H9 (cell line): Measurements from ENCODE around the gene SLC47A2. TPM values are rescaled to one million over a fixed set of nuclear protein-coding genes. Genes with fewer than 3 reads are reported as not detected.

ENCODE experiments used
- DNase-seq: peaks from one replicate; pipeline ENCODE4 v3.0.0-alpha.2; 2017
- H2AFZ ChIP-seq: one replicate; pipeline ENCODE4 v1.6.1; 2013; ENCODE audit warnings: mild to moderate bottlenecking, low read length, control low read depth, moderate library complexity
- H2AK5ac ChIP-seq: 2 replicates; pipeline ENCODE4 v1.6.1; 2013; ENCODE audit warnings: low read length, control low read depth, mixed read lengths; ENCODE audit not compliant: insufficient read length
- H2BK120ac ChIP-seq: one replicate; pipeline ENCODE4 v1.6.1; 2013; ENCODE audit warnings: low read depth, mild to moderate bottlenecking, low read length, control low read depth, inconsistent platforms; ENCODE audit not compliant: poor library complexity, severe bottlenecking
- H2BK12ac ChIP-seq: 2 replicates; pipeline ENCODE4 v1.6.1; 2013; ENCODE audit warnings: low read length, control low read depth, mixed read lengths, low read depth; ENCODE audit not compliant: insufficient read length
- H2BK15ac ChIP-seq: 2 replicates; pipeline ENCODE4 v1.6.1; 2013; ENCODE audit warnings: low read depth, low read length, control low read depth
- H2BK20ac ChIP-seq: one replicate; pipeline ENCODE4 v1.6.1; 2013; ENCODE audit warnings: low read depth, mild to moderate bottlenecking, low read length, control low read depth, inconsistent platforms; ENCODE audit not compliant: poor library complexity, severe bottlenecking
- H2BK5ac ChIP-seq: 2 replicates; pipeline ENCODE4 v1.6.1; 2013; ENCODE audit warnings: low read length, control low read depth, mixed read lengths; ENCODE audit not compliant: insufficient read length
- H3K14ac ChIP-seq: 2 replicates; pipeline ENCODE4 v1.6.1; 2013; ENCODE audit warnings: low read length, control low read depth; ENCODE audit not compliant: insufficient read depth
- H3K18ac ChIP-seq: 2 replicates; pipeline ENCODE4 v1.6.1; 2013; ENCODE audit warnings: low read depth, mild to moderate bottlenecking, mixed read lengths, low read length, control low read depth; ENCODE audit not compliant: insufficient read length
- H3K23ac ChIP-seq: 2 replicates; pipeline ENCODE4 v1.6.1; 2013; ENCODE audit warnings: low read length, control low read depth, mixed read lengths, low read depth; ENCODE audit not compliant: insufficient read length
- H3K23me2 ChIP-seq: 2 replicates; pipeline ENCODE4 v1.6.1; 2013; ENCODE audit warnings: low read depth, mild to moderate bottlenecking, mixed read lengths, low read length, control low read depth; ENCODE audit not compliant: insufficient read length, poor library complexity, severe bottlenecking
- H3K27ac ChIP-seq: 2 replicates; pipeline ENCODE4 v1.5.1; 2013; ENCODE audit warnings: low read length, control low read depth, mixed read lengths, low read depth; ENCODE audit not compliant: insufficient read length
- H3K27me3 ChIP-seq: 2 replicates; pipeline ENCODE4 v1.6.1; 2013; ENCODE audit warnings: low read length, control low read depth, inconsistent platforms; ENCODE audit not compliant: insufficient read depth
- H3K4ac ChIP-seq: 2 replicates; pipeline ENCODE4 v1.6.1; 2013; ENCODE audit warnings: low read depth, mild to moderate bottlenecking, control low read depth, inconsistent platforms, low read length, moderate library complexity
- H3K4me1 ChIP-seq: 2 replicates; pipeline ENCODE4 v1.6.1; 2013; ENCODE audit warnings: low read length, control low read depth, inconsistent platforms; ENCODE audit not compliant: insufficient read depth
- H3K4me2 ChIP-seq: 2 replicates; pipeline ENCODE4 v1.6.1; 2013; ENCODE audit warnings: low read length, control low read depth, mixed read lengths; ENCODE audit not compliant: insufficient read length, insufficient read depth
- H3K56ac ChIP-seq: 2 replicates; pipeline ENCODE4 v1.6.1; 2013; ENCODE audit warnings: low read depth, mild to moderate bottlenecking, mixed read lengths, low read length, control low read depth; ENCODE audit not compliant: insufficient read length
- H3K79me1 ChIP-seq: 2 replicates; pipeline ENCODE4 v1.6.1; 2013; ENCODE audit warnings: low read depth, mild to moderate bottlenecking, moderate library complexity, low read length, control low read depth, inconsistent platforms; ENCODE audit not compliant: insufficient read depth, poor library complexity, severe bottlenecking
- H3K79me2 ChIP-seq: 2 replicates; pipeline ENCODE4 v1.6.1; 2013; ENCODE audit warnings: low read length, control low read depth, inconsistent platforms; ENCODE audit not compliant: insufficient read depth
- H3K9ac ChIP-seq: 2 replicates; pipeline ENCODE4 v1.6.1; 2013; ENCODE audit warnings: low read length, control low read depth, mixed read lengths; ENCODE audit not compliant: insufficient read length; ENCODE audit errors: extremely low read depth
- H3K9me3 ChIP-seq: one replicate; pipeline ENCODE4 v1.6.1; 2013; ENCODE audit warnings: low read depth, low read length, inconsistent platforms; ENCODE audit not compliant: control insufficient read depth
- H3T11ph ChIP-seq: one replicate; pipeline ENCODE4 v1.6.1; 2013; ENCODE audit warnings: mild to moderate bottlenecking, low read length, control low read depth, inconsistent platforms
- H4K20me1 ChIP-seq: one replicate; pipeline ENCODE4 v1.6.1; 2013; ENCODE audit not compliant: control insufficient read depth, insufficient read length, insufficient read depth
- H4K5ac ChIP-seq: 2 replicates; pipeline ENCODE4 v1.6.1; 2013; ENCODE audit warnings: low read depth, mild to moderate bottlenecking, mixed read lengths, low read length, control low read depth; ENCODE audit not compliant: insufficient read length
- H4K8ac ChIP-seq: replicated peaks from 2 replicates; pipeline ENCODE4 v1.6.1; 2013; ENCODE audit warnings: low read length, control low read depth, mixed read lengths, low read depth; ENCODE audit not compliant: insufficient read length
- H4K91ac ChIP-seq: 2 replicates; pipeline ENCODE4 v1.6.1; 2013; ENCODE audit warnings: low read depth, mild to moderate bottlenecking, moderate library complexity, mixed read lengths, low read length, control low read depth; ENCODE audit not compliant: insufficient read length
- H3K27ac Mint-ChIP-seq, 3 experiments: 2 replicates in 2 of 3; 3 replicates in 1 of 3; pipeline ENCODE4 v1.8.0; 2020 to 2021; ENCODE audit warnings: mixed read lengths in 3 of 3, mild to moderate bottlenecking in 1 of 3, moderate library complexity in 1 of 3
- H3K27me3 Mint-ChIP-seq: 2 replicates; pipeline ENCODE4 v1.8.0; 2021; ENCODE audit warnings: low read depth, mild to moderate bottlenecking, moderate library complexity, mixed read lengths
- H3K36me3 Mint-ChIP-seq, 3 experiments: 2 replicates in 2 of 3; 3 replicates in 1 of 3; pipeline ENCODE4 v1.8.0; 2020 to 2021; ENCODE audit warnings: low read depth in 3 of 3, mixed read lengths in 3 of 3; ENCODE audit not compliant: insufficient read depth in 1 of 3
- H3K4me1 Mint-ChIP-seq, 2 experiments: 2 replicates each; pipeline ENCODE4 v1.8.0; 2020; ENCODE audit warnings: mixed read lengths in 2 of 2
- H3K4me3 Mint-ChIP-seq, 2 experiments: 2 replicates in 1 of 2; 3 replicates in 1 of 2; pipeline ENCODE4 v1.8.0; 2020 to 2021; ENCODE audit warnings: mild to moderate bottlenecking in 2 of 2, mixed read lengths in 2 of 2, moderate library complexity in 1 of 2
- H3K9me3 Mint-ChIP-seq, 2 experiments: 2 replicates in 1 of 2; 3 replicates in 1 of 2; pipeline ENCODE4 v1.8.0; 2020; ENCODE audit warnings: mild to moderate bottlenecking in 2 of 2, mixed read lengths in 2 of 2, moderate library complexity in 1 of 2
- WGBS: extraction: QIAGEN DNeasy Blood & Tissue Kit; methylation state at CpG from one replicate; pipeline ENCODE4 v1.1.7; 2013; ENCODE audit warnings: missing lambda C conversion rate, low lambda C conversion rate, mixed read lengths; ENCODE audit not compliant: insufficient read length; ENCODE audit errors: extremely low coverage; 5-methylcytosine and 5-hydroxymethylcytosine counted together
- total RNA-seq: library from RNA; stranded (reverse); gene quantifications from 2 replicates; pipeline ENCODE4 v1.2.1, GENCODE V29; 2021
- TF ChIP-seq, protein P1 (sequence below): fragments of 200-600 bp; sonication (generic); conservative IDR thresholded peaks from 3 replicates; pipeline ENCODE4 v1.8.0; 2021; ENCODE audit warnings: antibody characterized with exemption, mild to moderate bottlenecking

The SLC47A2 gene
- total RNA-seq, 1 experiment from 2014 or later = not detected

DNA sequence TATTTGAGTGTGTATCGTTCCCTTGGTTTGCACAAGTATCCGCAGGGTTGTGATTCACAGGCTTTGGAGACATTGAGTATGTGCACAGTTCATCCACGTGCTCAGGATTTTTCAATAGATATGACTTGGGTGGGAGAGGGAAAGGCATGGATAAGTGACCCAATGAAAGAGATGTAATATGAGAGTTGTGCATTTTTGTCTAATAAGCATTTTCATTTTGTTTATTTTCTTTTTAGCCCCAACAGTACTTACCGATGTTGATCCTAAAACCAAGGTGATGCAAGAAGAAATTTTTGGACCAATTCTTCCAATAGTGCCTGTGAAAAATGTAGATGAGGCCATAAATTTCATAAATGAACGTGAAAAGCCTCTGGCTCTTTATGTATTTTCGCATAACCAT, 53.3 kb downstream of the SLC47A2 start:
- Histone ChIP-seq H2BK12ac (no peak overlapping the region), H3K23me2 (no peaks in the 10 kb centered on the region), H3K9ac (no peak overlapping the region), H3K14ac (no peak overlapping the region), H2BK15ac (no peak overlapping the region), H2BK120ac (no peak overlapping the region), H3K27me3 (no peaks in the 10 kb centered on the region), H2AFZ (no peak overlapping the region), H3K9me3 (no peaks in the 10 kb centered on the region), H3K79me2 (0 out of 2 replicates have a peak, but pooled peaks cover 2% of the 10 kb centered on the region), H3K79me1 (no peaks in the 10 kb centered on the region), H3T11ph (no peak overlapping the region), H3K23ac (no peak overlapping the region), H3K56ac (no peak overlapping the region), H3K18ac (no peak overlapping the region), H4K8ac (no peak overlapping the region), H2BK5ac (no peak overlapping the region), H4K5ac (no peak overlapping the region), H2AK5ac (no peak overlapping the region), H3K4ac (no peak overlapping the region), H2BK20ac (no peak overlapping the region), H3K4me1 (peaks cover 3% of the 10 kb centered on the region; the same call in 1 of the 2 replicates), H3K4me2 (no peak overlapping the region), H4K91ac (no peak overlapping the region), H3K27ac (no peak overlapping the region), H4K20me1 (no peaks in the 10 kb centered on the region)
- Mint-ChIP-seq H3K4me3 (no peak overlapping the region), H3K4me1 (peaks cover 27 to 28% of the 10 kb centered on the region in 2 experiments), H3K27ac (no peak overlapping the region; a peak in 1 of 7 replicates), H3K36me3 (peaks cover 30 to 63% (median 44%) of the 10 kb centered on the region in 3 experiments; a peak in 6 of 7 replicates), H3K27me3 (no peaks in the 10 kb centered on the region), H3K9me3 (no peaks in the 10 kb centered on the region)
- WGBS = no CpG with 5 or more reads among the region's 6 CpGs
- DNase-seq = no peak
- TF ChIP-seq, protein P1, sequence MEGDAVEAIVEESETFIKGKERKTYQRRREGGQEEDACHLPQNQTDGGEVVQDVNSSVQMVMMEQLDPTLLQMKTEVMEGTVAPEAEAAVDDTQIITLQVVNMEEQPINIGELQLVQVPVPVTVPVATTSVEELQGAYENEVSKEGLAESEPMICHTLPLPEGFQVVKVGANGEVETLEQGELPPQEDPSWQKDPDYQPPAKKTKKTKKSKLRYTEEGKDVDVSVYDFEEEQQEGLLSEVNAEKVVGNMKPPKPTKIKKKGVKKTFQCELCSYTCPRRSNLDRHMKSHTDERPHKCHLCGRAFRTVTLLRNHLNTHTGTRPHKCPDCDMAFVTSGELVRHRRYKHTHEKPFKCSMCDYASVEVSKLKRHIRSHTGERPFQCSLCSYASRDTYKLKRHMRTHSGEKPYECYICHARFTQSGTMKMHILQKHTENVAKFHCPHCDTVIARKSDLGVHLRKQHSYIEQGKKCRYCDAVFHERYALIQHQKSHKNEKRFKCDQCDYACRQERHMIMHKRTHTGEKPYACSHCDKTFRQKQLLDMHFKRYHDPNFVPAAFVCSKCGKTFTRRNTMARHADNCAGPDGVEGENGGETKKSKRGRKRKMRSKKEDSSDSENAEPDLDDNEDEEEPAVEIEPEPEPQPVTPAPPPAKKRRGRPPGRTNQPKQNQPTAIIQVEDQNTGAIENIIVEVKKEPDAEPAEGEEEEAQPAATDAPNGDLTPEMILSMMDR = no peak
